Measurements from ENCODE around the gene LIPA. TPM values are rescaled to one million over a fixed set of nuclear protein-coding genes. Genes with fewer than 3 reads are reported as not detected.
A peak's percentile ranks its signal among the peaks of the same experiment; 100 is the strongest.

LIPA gene
- polyA plus RNA-seq, 1 experiment, result 51.6 TPM

- TF ChIP-seq CTCF (IDR thresholded peaks at IDR 0.05; ENCODE audit: low read depth, low read length), result no peak
- Histone ChIP-seq H3K27ac (ENCODE audit: low read depth, low read length) (peak overlapping the region; percentile 84), H3K9me3 (ENCODE audit: control insufficient read depth, insufficient read depth, low read length) (no peaks in the 10 kb centered on the region), H3K4me3 (ENCODE audit: low read depth, low read length) (peak overlapping the region; percentile 31; the same call in 1 of the 2 replicates), H3K27me3 (ENCODE audit: control insufficient read depth, insufficient read depth, low read length) (no peaks in the 10 kb centered on the region)
- CTCF ChIA-PET, result interaction anchor here (0.8 to 2.4 kb wide), 3 partner anchors 12 to 136 kb away, joined by 3 to 8 read pairs (median 3); no protein-coding TSS in a partner anchor
- POLR2A ChIA-PET, result interaction anchor here (0.9 kb wide), 2 partner anchors 32 to 91 kb away, joined by 3 read pairs; partner anchors contain the start of gene LIPA
- no peak for DNase-seq (ENCODE audit: low read depth, low spot score)
These were observed 31.7 kb upstream of the LIPA start for GRCh38 chr10:89283025-89283935.

GRCh38 chr10:89281606-89282395 is 30.2 kb upstream of the LIPA start:
- DNase-seq (ENCODE audit: low read depth, low spot score), result no peak
- CTCF ChIA-PET, result no interaction called here

GRCh38 chr10:89280508-89280907 is 28.9 kb upstream of the LIPA start:
- ChIA-PET POLR2A (no interaction called here), CTCF (no interaction called here)
- TF ChIP-seq CTCF (IDR thresholded peaks at IDR 0.05; ENCODE audit: low read depth, low read length), result no peak
- DNase-seq (ENCODE audit: low read depth, low spot score), result no peak
- Histone ChIP-seq H3K9me3 (ENCODE audit: control insufficient read depth, insufficient read depth, low read length) (no peaks in the 10 kb centered on the region), H3K27ac (ENCODE audit: low read depth, low read length) (no peak overlapping the region), H3K27me3 (ENCODE audit: control insufficient read depth, insufficient read depth, low read length) (no peaks in the 10 kb centered on the region), H3K4me3 (ENCODE audit: low read depth, low read length) (no peak overlapping the region)

More at GRCh38 chr10:89281606-89282395, 30.2 kb upstream of the LIPA start:
- no peak for TF ChIP-seq CTCF (IDR thresholded peaks at IDR 0.05; ENCODE audit: low read depth, low read length)
- H3K9me3 ChIP-seq (ENCODE audit: control insufficient read depth, insufficient read depth, low read length), result no peaks in the 10 kb centered on the region
- no peak overlapping the region for H3K4me3 ChIP-seq (ENCODE audit: low read depth, low read length)
- no peak overlapping the region for H3K27ac ChIP-seq (ENCODE audit: low read depth, low read length)
- POLR2A ChIA-PET, result no interaction called here
- H3K27me3 ChIP-seq (ENCODE audit: control insufficient read depth, insufficient read depth, low read length), result no peaks in the 10 kb centered on the region

GRCh38 chr10:89279421-89279869 is 27.9 kb upstream of the LIPA start:
- Histone ChIP-seq H3K9me3 (ENCODE audit: control insufficient read depth, insufficient read depth, low read length) (no peaks in the 10 kb centered on the region), H3K27me3 (ENCODE audit: control insufficient read depth, insufficient read depth, low read length) (no peaks in the 10 kb centered on the region), H3K27ac (ENCODE audit: low read depth, low read length) (peak overlapping the region; percentile 11), H3K4me3 (ENCODE audit: low read depth, low read length) (no peak overlapping the region)
- no peak for TF ChIP-seq CTCF (IDR thresholded peaks at IDR 0.05; ENCODE audit: low read depth, low read length)
- POLR2A ChIA-PET, result no interaction called here
- no peak for DNase-seq (ENCODE audit: low read depth, low spot score)
- CTCF ChIA-PET, result no interaction called here
